Sigmoid colon (tissue), 4 donors: Measurements from ENCODE around the gene BRSK2.

Experiments
- EP300 ChIP-seq, 4 donors: sonication (generic); formaldehyde crosslinking; IDR thresholded peaks; one replicate each; pipeline ENCODE4 v1.6.1; 2017; ENCODE audit warnings: antibody characterized with exemption in 4 of 4
- POLR2A ChIP-seq, 2 donors: fragments of 450-650 bp; IDR thresholded peaks; one replicate each; pipeline ENCODE4 v1.6.1; 2016; ENCODE audit warnings: antibody characterized with exemption in 2 of 2, mild to moderate bottlenecking in 2 of 2, moderate library complexity in 2 of 2
- TF ChIP-seq, protein P1 (sequence below), 4 experiments: fragments of 450-650 bp in 3 of 4; fragments of 200-600 bp in 1 of 4; IDR thresholded peaks; one replicate each; pipeline ENCODE4 v1.5.1; 2016 to 2019; ENCODE audit warnings: antibody characterized with exemption in 4 of 4, mild to moderate bottlenecking in 3 of 4, moderate library complexity in 2 of 4

DNA sequence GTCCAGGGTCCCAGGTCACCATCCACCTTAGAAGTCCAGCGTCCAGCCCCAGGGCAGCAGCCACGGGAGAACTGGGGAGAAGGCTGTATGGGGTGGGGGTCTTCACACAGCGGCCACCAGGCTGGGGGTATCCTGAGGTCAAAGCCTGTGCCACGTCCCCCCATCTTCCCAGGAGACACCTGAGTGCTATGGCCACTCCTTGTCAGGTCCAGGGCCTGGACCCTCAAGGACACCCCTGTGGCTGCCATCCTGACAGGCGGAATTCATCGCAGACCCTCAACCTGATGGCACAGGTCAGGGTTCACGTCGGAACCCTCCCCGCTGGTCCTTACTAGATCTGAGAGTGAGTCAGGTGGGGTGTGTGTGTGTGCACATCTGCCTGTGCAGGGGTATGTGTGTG is 18.6 kb downstream of the BRSK2 start:
- TF ChIP-seq, protein P1, sequence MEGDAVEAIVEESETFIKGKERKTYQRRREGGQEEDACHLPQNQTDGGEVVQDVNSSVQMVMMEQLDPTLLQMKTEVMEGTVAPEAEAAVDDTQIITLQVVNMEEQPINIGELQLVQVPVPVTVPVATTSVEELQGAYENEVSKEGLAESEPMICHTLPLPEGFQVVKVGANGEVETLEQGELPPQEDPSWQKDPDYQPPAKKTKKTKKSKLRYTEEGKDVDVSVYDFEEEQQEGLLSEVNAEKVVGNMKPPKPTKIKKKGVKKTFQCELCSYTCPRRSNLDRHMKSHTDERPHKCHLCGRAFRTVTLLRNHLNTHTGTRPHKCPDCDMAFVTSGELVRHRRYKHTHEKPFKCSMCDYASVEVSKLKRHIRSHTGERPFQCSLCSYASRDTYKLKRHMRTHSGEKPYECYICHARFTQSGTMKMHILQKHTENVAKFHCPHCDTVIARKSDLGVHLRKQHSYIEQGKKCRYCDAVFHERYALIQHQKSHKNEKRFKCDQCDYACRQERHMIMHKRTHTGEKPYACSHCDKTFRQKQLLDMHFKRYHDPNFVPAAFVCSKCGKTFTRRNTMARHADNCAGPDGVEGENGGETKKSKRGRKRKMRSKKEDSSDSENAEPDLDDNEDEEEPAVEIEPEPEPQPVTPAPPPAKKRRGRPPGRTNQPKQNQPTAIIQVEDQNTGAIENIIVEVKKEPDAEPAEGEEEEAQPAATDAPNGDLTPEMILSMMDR (IDR thresholded peaks at IDR 0.05) = no peak
- no peak for TF ChIP-seq POLR2A (IDR thresholded peaks at IDR 0.05)
- TF ChIP-seq EP300 (IDR thresholded peaks at IDR 0.05) = no peak
